ENCODE results near the gene DHRS2.
"Not testable (repeated sequence)": the region's sequence is repeated elsewhere in the genome, so short reads cannot be mapped to it uniquely, and the experiment has no call there.

Gene DHRS2

GRCh38 chr14:23631234-23631633 lies 4.9 kb upstream of the DHRS2 start:
- no peak for DNase-seq (ENCODE audit: low read depth)
- no peak overlapping the region for H3K4me3 ChIP-seq (ENCODE audit: low read depth, low read length)

GRCh38 chr14:23631702-23632460 lies 4.3 kb upstream of the DHRS2 start:
- H3K4me3 ChIP-seq (ENCODE audit: low read depth, low read length), result no peak overlapping the region

GRCh38 chr14:23632461-23633159 lies 3.6 kb upstream of the DHRS2 start:
- no peak for DNase-seq (ENCODE audit: low read depth)
- no peak overlapping the region for H3K4me3 ChIP-seq (ENCODE audit: low read depth, low read length)

More at GRCh38 chr14:23631702-23632460, 4.3 kb upstream of the DHRS2 start:
- peak; percentile 70 for DNase-seq (ENCODE audit: low read depth)

- DNase-seq (ENCODE audit: low read depth), result no peak
- no peak overlapping the region for H3K4me3 ChIP-seq (ENCODE audit: low read depth, low read length)
Measured at GRCh38 chr14:23633160-23633701, 2.9 kb upstream of the DHRS2 start.

GRCh38 chr14:23634698-23635412 lies 1.3 kb upstream of the DHRS2 start:
- not testable (repeated sequence) for H3K4me3 ChIP-seq (ENCODE audit: low read depth, low read length); DNase-seq (ENCODE audit: low read depth)

GRCh38 chr14:23637312-23637654 lies 1.1 kb downstream of the DHRS2 start:
- not testable (repeated sequence) for H3K4me3 ChIP-seq (ENCODE audit: low read depth, low read length); DNase-seq (ENCODE audit: low read depth)

- DNase-seq (ENCODE audit: low read depth); H3K4me3 ChIP-seq (ENCODE audit: low read depth, low read length): not testable (repeated sequence)
Measured at GRCh38 chr14:23637655-23638413, 1.7 kb downstream of the DHRS2 start.

GRCh38 chr14:23638414-23639047 lies 2.4 kb downstream of the DHRS2 start:
- no peak for DNase-seq (ENCODE audit: low read depth)
- H3K4me3 ChIP-seq (ENCODE audit: low read depth, low read length), result no peak overlapping the region

DNA sequence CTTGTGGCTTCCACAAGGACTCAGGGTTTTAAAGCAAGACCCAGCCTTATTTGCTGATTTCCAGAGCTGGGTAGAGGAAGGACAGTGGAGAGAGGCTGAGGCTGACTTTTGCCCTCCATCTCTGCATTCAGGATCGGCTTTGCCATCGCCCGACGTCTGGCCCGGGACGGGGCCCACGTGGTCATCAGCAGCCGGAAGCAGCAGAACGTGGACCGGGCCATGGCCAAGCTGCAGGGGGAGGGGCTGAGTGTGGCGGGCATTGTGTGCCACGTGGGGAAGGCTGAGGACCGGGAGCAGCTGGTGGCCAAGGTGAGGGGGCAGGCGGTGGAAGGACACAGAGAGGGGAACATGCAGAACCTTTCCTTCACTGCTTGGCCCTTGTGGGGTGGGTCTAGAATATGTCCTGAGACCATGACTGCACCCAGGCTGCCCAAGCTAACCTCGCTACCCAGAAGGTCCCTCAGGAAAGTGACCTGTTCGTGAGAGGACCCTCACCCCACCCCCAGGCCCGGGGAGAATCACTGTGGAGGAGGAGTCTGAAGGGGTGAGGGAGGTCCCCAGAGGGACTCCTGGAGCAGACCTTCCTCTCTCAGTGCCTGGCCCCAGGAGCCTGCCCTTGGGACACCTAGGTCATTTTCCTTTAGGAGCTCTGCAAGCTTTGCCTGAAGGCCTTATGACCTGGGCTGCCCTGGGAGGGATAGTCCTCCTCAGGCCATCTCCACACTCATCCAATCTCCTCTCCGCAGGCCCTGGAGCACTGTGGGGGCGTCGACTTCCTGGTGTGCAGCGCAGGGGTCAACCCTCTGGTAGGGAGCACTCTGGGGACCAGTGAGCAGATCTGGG lies 3.1 kb downstream of the DHRS2 start:
- H3K4me3 ChIP-seq (ENCODE audit: low read depth, low read length), result no peak overlapping the region
- DNase-seq (ENCODE audit: low read depth), result no peak

- H3K4me3 ChIP-seq (ENCODE audit: low read depth, low read length), result no peak overlapping the region
- peak; percentile 41 for DNase-seq (ENCODE audit: low read depth)
Measured at GRCh38 chr14:23639891-23640523, 3.8 kb downstream of the DHRS2 start.

DNA sequence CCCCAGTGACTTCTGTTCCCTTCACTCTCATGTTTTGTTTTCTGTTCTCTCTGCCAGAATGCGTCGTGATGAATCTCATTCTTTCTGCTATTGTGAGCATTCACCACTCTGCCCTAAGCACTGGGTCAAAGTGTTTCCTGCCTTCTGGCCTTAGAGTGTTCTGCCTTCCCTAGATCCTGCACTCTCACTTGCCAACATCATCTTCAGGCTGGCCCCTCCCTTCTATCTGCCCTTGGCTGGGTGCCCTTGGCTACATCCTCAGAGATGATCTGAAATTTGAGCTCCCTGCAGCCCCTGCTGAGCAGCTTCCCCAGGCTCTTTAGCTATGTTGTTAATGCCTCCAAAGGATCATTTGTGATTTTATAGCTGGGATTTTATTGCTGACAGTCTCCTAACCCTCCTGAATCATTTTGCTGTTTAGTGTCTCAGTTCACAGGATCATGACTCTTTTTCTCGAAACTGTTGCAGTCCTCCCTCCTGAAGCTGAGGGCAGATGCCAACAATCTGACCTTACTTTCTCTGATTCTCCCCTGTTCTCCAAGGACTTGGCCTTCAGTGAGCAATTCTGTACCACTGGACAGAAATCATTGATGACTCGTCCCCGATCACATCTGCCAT lies 4.5 kb downstream of the DHRS2 start:
- DNase-seq (ENCODE audit: low read depth), result peak; percentile 91
- H3K4me3 ChIP-seq (ENCODE audit: low read depth, low read length), result no peak overlapping the region

DNA sequence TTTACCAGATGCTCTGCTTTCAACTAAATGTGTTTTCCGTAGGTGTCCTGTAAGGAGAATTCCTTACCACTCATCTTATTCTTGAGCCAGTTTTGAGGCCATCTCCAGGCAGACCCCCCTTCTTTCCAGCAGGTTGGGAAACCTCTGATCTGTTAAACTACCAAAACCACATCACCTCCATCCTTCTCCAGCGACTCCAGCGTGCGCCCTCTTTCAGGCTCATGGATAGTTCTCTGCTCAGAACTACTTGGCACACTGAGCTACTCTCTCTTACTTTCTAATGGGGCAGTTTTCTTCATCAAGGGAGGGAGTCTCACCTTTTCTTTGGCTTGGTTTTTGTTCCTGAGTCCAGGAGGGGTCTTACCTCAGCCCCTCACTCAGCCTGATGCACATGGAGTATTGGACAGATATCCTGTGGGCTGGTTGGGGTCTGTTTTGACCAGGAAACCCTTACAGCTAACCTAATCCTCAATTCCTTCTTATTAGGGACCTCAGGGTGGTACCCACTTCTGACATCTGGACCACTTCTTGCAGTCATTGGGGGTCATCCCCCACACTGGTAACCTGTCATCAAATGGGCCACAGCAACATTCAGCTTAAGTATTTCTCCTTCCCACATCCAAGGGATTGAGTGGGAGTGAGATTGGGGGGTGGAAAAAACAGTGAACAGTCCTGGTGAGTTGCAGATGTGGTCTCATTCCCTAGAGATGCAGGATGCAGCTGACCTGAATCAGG lies 5.2 kb downstream of the DHRS2 start:
- DNase-seq (ENCODE audit: low read depth), result no peak
- no peak overlapping the region for H3K4me3 ChIP-seq (ENCODE audit: low read depth, low read length)

DNA sequence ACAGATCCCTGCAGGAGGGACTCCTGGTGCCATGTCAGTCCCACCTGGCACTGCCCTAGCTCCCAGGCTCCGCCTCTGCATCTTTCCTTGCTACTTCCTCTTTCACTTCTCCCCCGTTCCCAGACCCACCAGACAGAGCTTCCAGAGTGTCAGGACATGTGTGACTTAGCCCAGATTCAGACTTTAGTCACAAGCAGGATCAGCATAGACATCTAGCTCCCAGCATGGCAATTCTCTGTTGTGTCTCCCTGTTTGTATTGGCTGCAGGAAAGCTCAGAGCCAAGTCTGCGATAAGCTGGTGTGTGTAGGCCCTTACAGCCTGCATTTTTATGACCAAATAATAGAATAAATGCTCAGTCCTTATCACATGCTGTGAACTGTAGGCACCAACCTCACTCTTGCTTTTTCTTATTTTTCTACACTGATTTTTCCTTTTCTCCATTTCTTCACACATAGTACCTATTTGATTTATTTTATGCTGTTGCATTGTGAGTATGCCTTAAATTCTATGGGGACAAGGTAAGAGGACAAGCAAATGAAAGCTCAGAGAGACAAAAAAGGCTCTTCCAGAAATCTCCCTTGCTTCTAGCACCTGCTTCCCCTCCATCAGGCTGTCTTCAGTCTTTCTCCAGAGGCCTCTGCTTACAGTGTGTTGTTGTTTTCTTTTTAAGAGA lies 5.9 kb downstream of the DHRS2 start:
- DNase-seq (ENCODE audit: low read depth), result no peak
- no peak overlapping the region for H3K4me3 ChIP-seq (ENCODE audit: low read depth, low read length)

GRCh38 chr14:23643533-23644194 lies 7.5 kb downstream of the DHRS2 start:
- no peak for DNase-seq (ENCODE audit: low read depth)

DNA sequence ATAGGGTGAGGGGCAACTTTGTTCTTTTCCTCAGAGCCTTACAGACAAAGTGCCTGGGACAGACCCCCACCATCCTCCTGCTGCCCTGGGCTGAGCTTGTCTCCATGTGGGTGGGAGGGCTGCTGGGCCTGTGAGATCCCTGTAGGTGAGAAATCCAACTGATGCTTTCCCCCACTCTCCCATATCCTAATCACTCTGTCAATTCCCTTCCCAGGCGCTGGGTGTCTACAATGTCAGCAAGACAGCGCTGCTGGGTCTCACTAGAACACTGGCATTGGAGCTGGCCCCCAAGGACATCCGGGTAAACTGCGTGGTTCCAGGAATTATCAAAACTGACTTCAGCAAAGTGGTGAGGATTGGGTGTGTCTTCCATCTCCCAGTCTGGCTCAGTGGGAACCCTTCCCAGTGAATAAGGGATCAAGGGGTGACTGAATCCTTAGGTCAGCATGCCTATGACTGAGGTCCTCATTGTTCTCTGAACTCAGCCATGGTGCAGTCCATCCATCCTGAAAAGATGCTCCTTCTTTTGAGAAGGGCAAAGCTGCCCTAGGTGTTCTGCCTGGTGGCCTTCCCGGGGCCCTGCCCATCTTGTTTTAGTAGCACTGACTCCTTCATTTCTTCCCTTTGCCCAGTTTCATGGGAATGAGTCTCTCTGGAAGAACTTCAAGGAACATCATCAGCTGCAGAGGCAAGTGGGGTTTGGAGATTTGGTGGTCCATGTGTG lies 8.2 kb downstream of the DHRS2 start:
- DNase-seq (ENCODE audit: low read depth), result no peak
- no peak overlapping the region for H3K4me3 ChIP-seq (ENCODE audit: low read depth, low read length)

More at GRCh38 chr14:23643533-23644194, 7.5 kb downstream of the DHRS2 start:
- H3K4me3 ChIP-seq (ENCODE audit: low read depth, low read length), result no peak overlapping the region

All from skeletal muscle cell (primary cell).